Ectodermal cell (in vitro differentiated cells): Measurements from ENCODE around the gene STK36.
"Not testable (repeated sequence)": the region's sequence is repeated elsewhere in the genome, so short reads cannot be mapped to it uniquely, and the experiment has no call there.

ENCODE experiments used
- H3K27ac ChIP-seq: 2 replicates; pipeline ENCODE4 v1.7.0; 2013; ENCODE audit warnings: mild to moderate bottlenecking, low read depth, low read length; ENCODE audit not compliant: insufficient read depth, poor library complexity, severe bottlenecking
- H3K27me3 ChIP-seq: 2 replicates; pipeline ENCODE4 v1.7.0; 2013; ENCODE audit warnings: mild to moderate bottlenecking, low read length; ENCODE audit not compliant: insufficient read depth, control insufficient read depth, poor library complexity, severe bottlenecking
- H3K36me3 ChIP-seq: one replicate; pipeline ENCODE4 v1.7.0; 2013; ENCODE audit warnings: low read length; ENCODE audit not compliant: control insufficient read depth, insufficient read depth
- H3K4me1 ChIP-seq: one replicate; pipeline ENCODE4 v1.7.0; 2013; ENCODE audit warnings: low read length; ENCODE audit not compliant: control insufficient read depth, insufficient read depth
- H3K4me3 ChIP-seq: 2 replicates; pipeline ENCODE4 v1.7.0; 2013; ENCODE audit warnings: low read depth, low read length, control low read depth; ENCODE audit not compliant: insufficient read depth
- H3K9me3 ChIP-seq: 2 replicates; pipeline ENCODE4 v1.7.0; 2013; ENCODE audit warnings: mild to moderate bottlenecking, low read length, moderate library complexity; ENCODE audit not compliant: control insufficient read depth
- WGBS, 2 experiments: methylation state at CpG; one replicate each; pipeline ENCODE4 v1.1.7; 2013; ENCODE audit warnings: missing lambda C conversion rate in 2 of 2; 5-methylcytosine and 5-hydroxymethylcytosine counted together

STK36 gene

DNA sequence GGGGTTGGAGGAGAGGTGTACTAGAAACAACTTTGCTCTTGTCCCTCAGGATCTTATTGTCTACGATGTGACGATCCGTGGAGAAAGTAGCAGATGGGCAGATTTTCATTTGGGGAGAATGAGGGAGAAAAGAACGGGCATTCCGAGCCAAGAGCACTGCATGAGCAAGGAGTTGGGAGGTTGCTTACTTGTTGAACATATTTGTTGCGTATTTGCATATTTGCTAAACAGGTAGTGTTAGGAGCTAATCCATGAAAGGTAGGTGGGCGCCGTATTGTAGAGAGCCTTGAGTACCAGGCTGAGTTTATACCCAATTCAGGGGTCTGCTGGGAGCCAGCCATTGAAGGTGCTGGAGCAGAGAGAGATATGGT, 11.9 kb upstream of the STK36 start:
- 34 to 37% methylated on average over 8 of the region's 8 CpGs for WGBS, 2 experiments
- Histone ChIP-seq H3K27me3 (no peaks in the 10 kb centered on the region), H3K36me3 (peaks cover 45% of the 10 kb centered on the region), H3K4me3 (peak overlapping the region; percentile 80), H3K9me3 (no peaks in the 10 kb centered on the region), H3K4me1 (peaks cover 4% of the 10 kb centered on the region), H3K27ac (no peak overlapping the region)

DNA sequence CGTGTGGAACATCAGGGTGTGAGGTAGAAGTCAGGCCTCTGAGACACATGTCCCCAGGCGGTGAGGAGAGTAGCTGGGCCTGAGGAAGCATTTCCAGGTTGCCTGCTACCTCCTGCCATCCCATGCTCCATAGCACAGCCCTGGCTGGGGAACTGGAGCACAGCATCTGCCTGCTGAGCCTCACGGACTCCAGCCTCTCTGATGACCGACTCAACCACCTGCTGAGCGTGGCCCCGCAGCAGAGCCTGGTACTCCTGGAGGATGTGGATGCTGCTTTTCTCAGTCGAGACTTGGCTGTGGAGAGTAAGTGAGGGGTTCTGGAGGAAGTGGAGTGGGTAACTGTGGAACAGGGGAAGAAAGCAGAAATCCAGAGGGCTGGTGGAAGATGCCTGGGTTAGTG, 9.5 kb upstream of the STK36 start:
- 94% methylated on average over 7 of the region's 7 CpGs for WGBS, 2 experiments
- H3K9me3 ChIP-seq: no peaks in the 10 kb centered on the region
- no peak overlapping the region for H3K27ac ChIP-seq
- peaks cover 4% of the 10 kb centered on the region for H3K4me1 ChIP-seq
- H3K27me3 ChIP-seq: no peaks in the 10 kb centered on the region
- no peak overlapping the region for H3K4me3 ChIP-seq
- H3K36me3 ChIP-seq: peaks cover 38% of the 10 kb centered on the region

DNA sequence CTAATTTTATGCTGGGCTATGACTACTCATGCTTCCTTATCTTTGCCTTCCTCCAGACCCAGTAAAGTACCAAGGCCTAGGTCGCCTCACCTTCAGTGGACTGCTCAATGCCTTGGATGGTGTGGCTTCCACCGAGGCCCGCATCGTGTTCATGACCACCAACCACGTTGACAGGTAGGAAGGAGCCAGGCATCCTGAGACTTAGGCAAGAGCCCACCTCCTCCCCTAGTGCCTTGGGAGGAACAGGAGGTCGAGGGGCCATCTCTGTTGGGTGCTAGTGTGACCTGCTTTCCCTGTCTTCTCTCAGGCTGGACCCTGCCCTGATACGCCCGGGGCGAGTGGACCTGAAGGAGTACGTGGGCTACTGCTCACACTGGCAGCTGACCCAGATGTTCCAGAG, 9.1 kb upstream of the STK36 start:
- Histone ChIP-seq H3K27me3 (no peaks in the 10 kb centered on the region), H3K36me3 (peaks cover 40% of the 10 kb centered on the region), H3K9me3 (no peaks in the 10 kb centered on the region), H3K4me1 (peaks cover 4% of the 10 kb centered on the region), H3K27ac (no peak overlapping the region), H3K4me3 (no peak overlapping the region)
- 94 to 97% methylated on average over 10 of the region's 10 CpGs for WGBS, 2 experiments

DNA sequence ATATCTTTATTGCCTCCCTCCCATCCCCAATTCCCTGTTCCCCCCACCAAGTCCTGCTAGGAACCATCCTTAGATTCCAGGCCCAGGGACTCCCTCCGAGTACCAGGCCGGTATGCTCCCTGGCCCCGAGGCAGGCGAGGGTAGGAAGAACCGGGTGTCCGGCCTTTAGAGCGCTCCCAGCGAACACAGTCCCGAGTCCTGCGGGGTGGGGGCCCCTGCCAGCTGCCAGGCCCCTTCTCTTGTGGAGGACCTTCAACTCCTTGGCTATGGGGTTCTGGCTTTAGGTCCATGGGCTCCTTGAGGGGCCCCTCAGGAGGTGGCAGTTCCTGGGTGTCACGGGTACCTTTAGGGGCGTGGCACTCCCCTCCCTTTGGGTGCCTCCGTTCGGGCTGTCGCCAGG, 8.0 kb upstream of the STK36 start:
- no peaks in the 10 kb centered on the region for H3K27me3 ChIP-seq
- peaks cover 40% of the 10 kb centered on the region for H3K36me3 ChIP-seq
- H3K4me3 ChIP-seq: no peak overlapping the region
- no peak overlapping the region for H3K27ac ChIP-seq
- H3K9me3 ChIP-seq: no peaks in the 10 kb centered on the region
- WGBS, 2 experiments: 94 to 95% methylated on average over 15 of the region's 15 CpGs
- peaks cover 4% of the 10 kb centered on the region for H3K4me1 ChIP-seq

DNA sequence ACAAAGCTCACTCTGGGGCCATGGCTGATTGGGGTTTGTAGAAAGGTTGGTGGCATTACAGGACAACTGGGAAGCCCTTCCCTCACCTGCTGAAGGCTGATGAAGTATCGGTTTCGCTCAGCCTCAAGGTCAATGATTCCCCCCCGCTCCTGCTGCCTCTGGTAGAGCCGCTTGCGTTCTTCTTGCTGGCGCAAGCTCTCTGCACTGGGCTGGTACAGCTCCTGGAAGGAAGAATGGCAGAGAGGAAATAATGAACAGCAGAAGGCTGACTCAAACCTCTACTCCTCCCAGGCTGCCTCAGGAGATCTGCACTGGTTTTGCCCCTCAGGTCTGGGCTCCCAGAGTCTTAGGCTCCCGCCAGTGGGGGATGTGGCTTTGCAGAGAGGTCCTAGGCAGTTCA, 7.2 kb upstream of the STK36 start:
- peaks cover 4% of the 10 kb centered on the region for H3K4me1 ChIP-seq
- WGBS, 2 experiments: 95 to 97% methylated on average over 7 of the region's 7 CpGs
- H3K27me3 ChIP-seq: no peaks in the 10 kb centered on the region
- H3K4me3 ChIP-seq: no peak overlapping the region
- peaks cover 40% of the 10 kb centered on the region for H3K36me3 ChIP-seq
- H3K9me3 ChIP-seq: no peaks in the 10 kb centered on the region
- no peak overlapping the region for H3K27ac ChIP-seq

DNA sequence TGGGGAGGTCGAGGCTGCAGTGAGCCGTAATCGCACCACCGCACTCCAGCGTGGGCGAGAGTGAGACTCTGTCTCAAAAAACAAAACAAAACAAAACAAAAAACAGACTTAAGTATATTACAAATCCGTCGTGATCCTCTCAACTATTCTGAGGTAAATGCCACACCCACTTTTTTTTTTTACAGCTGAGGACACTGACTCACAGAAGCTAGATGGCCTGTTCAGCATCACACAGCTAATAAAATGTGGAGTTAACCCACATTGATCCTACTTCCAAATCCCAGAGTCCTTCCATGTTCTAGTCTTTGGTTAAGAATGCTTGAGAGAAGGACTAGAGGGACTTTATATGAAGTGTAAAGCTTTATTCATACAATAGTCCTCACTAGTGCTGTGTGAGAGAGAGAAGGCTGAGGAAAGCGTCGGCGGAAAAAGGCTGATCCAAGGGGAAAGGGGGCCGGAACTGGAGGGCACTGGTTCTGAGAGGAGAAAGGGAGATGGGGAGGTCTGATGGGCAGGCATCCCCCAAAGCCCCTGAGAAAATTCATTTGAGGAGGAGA, 711 bp upstream of the STK36 start:
- no peaks in the 10 kb centered on the region for H3K27me3 ChIP-seq
- 46 to 48% methylated on average over 12 of the region's 12 CpGs for WGBS, 2 experiments
- peak overlapping the region; percentile 90 for H3K4me3 ChIP-seq
- peaks cover 3% of the 10 kb centered on the region for H3K4me1 ChIP-seq
- peaks cover 8% of the 10 kb centered on the region for H3K36me3 ChIP-seq
- peak overlapping the region; percentile 63 for H3K27ac ChIP-seq
- H3K9me3 ChIP-seq: no peaks in the 10 kb centered on the region

DNA sequence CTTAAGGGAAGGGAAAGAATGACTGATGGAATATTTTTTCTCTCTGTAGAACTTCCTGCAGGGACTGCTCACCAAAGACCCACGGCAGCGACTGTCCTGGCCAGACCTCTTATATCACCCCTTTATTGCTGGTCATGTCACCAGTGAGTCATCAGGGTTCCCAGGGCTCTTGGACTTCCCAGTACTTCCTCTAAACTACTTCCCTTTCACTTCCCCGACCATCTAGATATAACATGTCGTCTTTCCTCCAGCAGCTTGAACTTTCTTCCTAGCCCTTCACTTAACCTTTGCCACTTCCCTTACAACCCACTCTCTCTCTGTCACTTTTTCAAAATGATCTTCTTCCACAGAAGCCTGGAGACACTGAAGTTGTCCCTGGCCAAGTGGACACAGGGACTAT, 7.2 kb downstream of the STK36 start:
- H3K36me3 ChIP-seq: peaks cover 5% of the 10 kb centered on the region
- no peak overlapping the region for H3K4me3 ChIP-seq
- no peaks in the 10 kb centered on the region for H3K9me3 ChIP-seq
- no peaks in the 10 kb centered on the region for H3K27me3 ChIP-seq
- no peak overlapping the region for H3K27ac ChIP-seq
- H3K4me1 ChIP-seq: no peaks in the 10 kb centered on the region
- 91 to 94% methylated on average over 4 of the region's 4 CpGs for WGBS, 2 experiments

DNA sequence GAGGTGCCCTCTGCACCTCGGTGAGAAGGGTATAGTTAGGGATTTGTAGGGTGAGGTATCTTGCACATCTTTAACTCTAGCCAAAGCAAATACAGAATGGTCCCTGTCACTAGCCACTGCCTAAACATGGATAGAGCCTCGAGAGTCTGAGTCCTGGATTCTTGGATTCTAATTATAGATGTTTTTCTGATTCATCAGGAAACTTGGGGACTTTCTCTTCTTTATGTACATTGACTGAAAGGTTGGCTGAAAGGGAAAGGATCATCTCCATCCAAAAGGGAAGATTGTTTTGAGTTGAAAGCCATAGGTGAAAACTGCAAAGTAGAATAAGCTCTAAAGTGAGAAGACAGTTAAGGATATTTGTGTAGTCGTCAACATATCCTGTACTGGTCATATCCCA, 8.2 kb downstream of the STK36 start:
- Histone ChIP-seq H3K36me3 (peaks cover 12% of the 10 kb centered on the region), H3K4me1 (no peaks in the 10 kb centered on the region), H3K4me3 (no peak overlapping the region)

DNA sequence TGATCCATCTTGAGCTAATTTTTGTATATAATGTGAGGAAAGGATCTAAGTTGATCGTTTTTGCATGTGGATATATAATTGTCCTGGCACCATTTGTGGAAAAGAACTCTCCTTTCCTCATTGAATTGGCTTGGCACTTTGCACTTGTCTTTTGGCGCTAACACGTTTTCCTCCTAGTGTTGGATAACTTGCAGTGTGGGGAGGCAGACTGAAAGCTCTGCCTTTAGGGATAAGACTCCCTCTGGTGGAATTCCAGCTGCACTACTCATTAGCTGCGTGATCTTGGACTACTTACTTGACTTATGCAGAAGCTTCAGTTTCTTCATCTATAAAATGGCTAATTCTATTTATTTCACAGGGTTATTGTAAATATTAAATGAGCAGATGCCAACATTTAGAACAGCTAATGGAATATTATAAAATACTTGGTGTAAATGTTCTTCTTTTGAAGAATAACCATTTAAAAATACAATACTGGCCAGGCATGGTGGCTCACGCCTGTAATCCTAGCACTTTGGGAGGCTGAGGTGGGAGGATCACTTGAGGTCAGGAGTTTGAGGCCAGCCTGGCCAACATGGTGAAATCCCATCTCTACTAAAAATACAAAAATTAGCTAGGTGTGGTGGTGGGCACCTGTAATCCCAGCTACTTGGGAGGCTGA, 15.6 kb downstream of the STK36 start:
- WGBS, 2 experiments: 14 to 40% methylated on average over 4 to 5 of the region's 5 CpGs
- not testable (repeated sequence) for H3K27ac ChIP-seq, H3K4me3 ChIP-seq, H3K9me3 ChIP-seq, H3K27me3 ChIP-seq, H3K4me1 ChIP-seq
- H3K36me3 ChIP-seq: peaks cover 28% of the 10 kb centered on the region

More for the DNA sequence above, 8.2 kb downstream of the STK36 start:
- Histone ChIP-seq H3K27me3 (no peaks in the 10 kb centered on the region), H3K27ac (no peak overlapping the region), H3K9me3 (no peaks in the 10 kb centered on the region)
- 96 to 100% methylated on average over 3 of the region's 3 CpGs for WGBS, 2 experiments

DNA sequence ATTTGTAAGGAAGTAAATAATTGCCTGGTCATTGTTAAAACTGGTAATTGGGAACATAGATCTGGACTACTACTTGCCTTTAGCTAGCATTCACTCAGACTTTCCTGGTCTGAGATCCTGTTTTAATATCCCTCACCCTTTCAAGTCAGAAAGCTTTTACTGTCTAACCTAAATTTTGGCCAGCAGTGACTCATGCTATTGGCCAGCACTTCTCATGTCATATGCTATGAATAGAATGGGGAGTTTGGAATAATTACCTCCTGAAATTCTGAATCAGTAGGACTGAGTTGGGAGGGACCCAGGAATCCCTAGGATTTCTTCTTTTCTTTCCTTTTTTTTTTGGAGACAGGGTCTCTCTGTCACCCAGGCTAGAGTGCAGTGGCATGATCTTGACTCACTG, 19.3 kb downstream of the STK36 start:
- Histone ChIP-seq H3K9me3 (no peaks in the 10 kb centered on the region), H3K27me3 (no peaks in the 10 kb centered on the region), H3K36me3 (peaks cover 30% of the 10 kb centered on the region), H3K4me3 (no peak overlapping the region), H3K27ac (no peak overlapping the region), H3K4me1 (peaks cover 12% of the 10 kb centered on the region)
